ENCODE data around the gene PFN1. TPM values are rescaled to one million over a fixed set of nuclear protein-coding genes. Genes with fewer than 3 reads are reported as not detected.

Gene PFN1
- total and polyA plus RNA-seq, 2 experiments from 2014 or later = 244 to 706 TPM

GRCh38 chr17:4972322-4972721 lies 24.0 kb upstream of the PFN1 start:
- H3K36me3 ChIP-seq (replicated peaks; ENCODE audit: insufficient read depth, low read depth) = no peaks in the 10 kb centered on the region
- no peaks in the 10 kb centered on the region for H3K9me3 ChIP-seq (ENCODE audit: low read depth)
- no peaks in the 10 kb centered on the region for H3K9me2 ChIP-seq (replicated peaks; ENCODE audit: insufficient read depth)
- H3K27ac ChIP-seq = no peak overlapping the region
- no peak overlapping the region for H2AFZ ChIP-seq
- H3K4me3 ChIP-seq = no peak overlapping the region
- DNase-seq (ENCODE audit: low spot score) = no peak
- peaks cover 14% of the 10 kb centered on the region for H3K4me1 ChIP-seq (ENCODE audit: insufficient read depth)
- WGBS (ENCODE audit: low lambda C conversion rate, missing lambda C conversion rate) = 89% methylated on average over 12 of the region's 12 CpGs
- TF ChIP-seq, protein P1, sequence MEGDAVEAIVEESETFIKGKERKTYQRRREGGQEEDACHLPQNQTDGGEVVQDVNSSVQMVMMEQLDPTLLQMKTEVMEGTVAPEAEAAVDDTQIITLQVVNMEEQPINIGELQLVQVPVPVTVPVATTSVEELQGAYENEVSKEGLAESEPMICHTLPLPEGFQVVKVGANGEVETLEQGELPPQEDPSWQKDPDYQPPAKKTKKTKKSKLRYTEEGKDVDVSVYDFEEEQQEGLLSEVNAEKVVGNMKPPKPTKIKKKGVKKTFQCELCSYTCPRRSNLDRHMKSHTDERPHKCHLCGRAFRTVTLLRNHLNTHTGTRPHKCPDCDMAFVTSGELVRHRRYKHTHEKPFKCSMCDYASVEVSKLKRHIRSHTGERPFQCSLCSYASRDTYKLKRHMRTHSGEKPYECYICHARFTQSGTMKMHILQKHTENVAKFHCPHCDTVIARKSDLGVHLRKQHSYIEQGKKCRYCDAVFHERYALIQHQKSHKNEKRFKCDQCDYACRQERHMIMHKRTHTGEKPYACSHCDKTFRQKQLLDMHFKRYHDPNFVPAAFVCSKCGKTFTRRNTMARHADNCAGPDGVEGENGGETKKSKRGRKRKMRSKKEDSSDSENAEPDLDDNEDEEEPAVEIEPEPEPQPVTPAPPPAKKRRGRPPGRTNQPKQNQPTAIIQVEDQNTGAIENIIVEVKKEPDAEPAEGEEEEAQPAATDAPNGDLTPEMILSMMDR (IDR thresholded peaks at IDR 0.05; ENCODE audit: poor library complexity) = no peak
- TF ChIP-seq EZH2 (IDR thresholded peaks at IDR 0.05; ENCODE audit: borderline replicate concordance) = no peak
- TF ChIP-seq EZH2phosphoT487 (IDR thresholded peaks at IDR 0.05; ENCODE audit: low read depth, severe bottlenecking, unreplicated experiment) = no peak
- H3K4me2 ChIP-seq = no peak overlapping the region
- no peaks in the 10 kb centered on the region for H4K20me1 ChIP-seq (ENCODE audit: insufficient read depth, poor library complexity, severe bottlenecking)
- H3K27me3 ChIP-seq = no peaks in the 10 kb centered on the region
- peaks cover 51% of the 10 kb centered on the region for H3K79me2 ChIP-seq

GRCh38 chr17:4971826-4972225 lies 23.5 kb upstream of the PFN1 start:
- TF ChIP-seq, protein P1 (IDR thresholded peaks at IDR 0.05; ENCODE audit: poor library complexity) = no peak
- TF ChIP-seq EZH2 (IDR thresholded peaks at IDR 0.05; ENCODE audit: borderline replicate concordance) = no peak
- no peak for TF ChIP-seq EZH2phosphoT487 (IDR thresholded peaks at IDR 0.05; ENCODE audit: low read depth, severe bottlenecking, unreplicated experiment)
- Histone ChIP-seq H4K20me1 (ENCODE audit: insufficient read depth, poor library complexity, severe bottlenecking) (no peaks in the 10 kb centered on the region), H3K9me3 (ENCODE audit: low read depth) (no peaks in the 10 kb centered on the region), H3K79me2 (peaks cover 51% of the 10 kb centered on the region), H3K4me1 (ENCODE audit: insufficient read depth) (peaks cover 14% of the 10 kb centered on the region), H3K4me3 (no peak overlapping the region), H3K27ac (no peak overlapping the region), H3K4me2 (no peak overlapping the region), H3K9me2 (replicated peaks; ENCODE audit: insufficient read depth) (no peaks in the 10 kb centered on the region), H2AFZ (no peak overlapping the region), H3K36me3 (replicated peaks; ENCODE audit: insufficient read depth, low read depth) (no peaks in the 10 kb centered on the region), H3K27me3 (no peaks in the 10 kb centered on the region)
- WGBS (ENCODE audit: low lambda C conversion rate, missing lambda C conversion rate) = 95% methylated on average over 6 of the region's 6 CpGs
- DNase-seq (ENCODE audit: low spot score) = no peak

- TF ChIP-seq EZH2 (IDR thresholded peaks at IDR 0.05; ENCODE audit: borderline replicate concordance) = no peak
- TF ChIP-seq EZH2phosphoT487 (IDR thresholded peaks at IDR 0.05; ENCODE audit: low read depth, severe bottlenecking, unreplicated experiment) = no peak
- TF ChIP-seq, protein P1 (IDR thresholded peaks at IDR 0.05; ENCODE audit: poor library complexity) = no peak
- no peaks in the 10 kb centered on the region for H3K36me3 ChIP-seq (replicated peaks; ENCODE audit: insufficient read depth, low read depth)
- WGBS (ENCODE audit: low lambda C conversion rate, missing lambda C conversion rate) = 98% methylated on average over 8 of the region's 8 CpGs
- DNase-seq (ENCODE audit: low spot score) = no peak
- H4K20me1 ChIP-seq (ENCODE audit: insufficient read depth, poor library complexity, severe bottlenecking) = no peaks in the 10 kb centered on the region
- H3K79me2 ChIP-seq = peaks cover 64% of the 10 kb centered on the region
- H3K27ac ChIP-seq = peak overlapping the region; percentile 93
- no peaks in the 10 kb centered on the region for H3K9me2 ChIP-seq (replicated peaks; ENCODE audit: insufficient read depth)
- H3K9me3 ChIP-seq (ENCODE audit: low read depth) = no peaks in the 10 kb centered on the region
- H3K4me1 ChIP-seq (ENCODE audit: insufficient read depth) = peaks cover 22% of the 10 kb centered on the region
- peak overlapping the region; percentile 89 for H3K4me2 ChIP-seq
- H3K4me3 ChIP-seq = no peak overlapping the region
- no peak overlapping the region for H2AFZ ChIP-seq
- H3K27me3 ChIP-seq = no peaks in the 10 kb centered on the region
Observed at GRCh38 chr17:4970273-4970672, 21.9 kb upstream of the PFN1 start.
